H4 (cell line): ENCODE results near the gene RIC1. TPM values are rescaled to one million over a fixed set of nuclear protein-coding genes. Genes with fewer than 3 reads are reported as not detected.
"Not testable (repeated sequence)": the region's sequence is repeated elsewhere in the genome, so short reads cannot be mapped to it uniquely, and the experiment has no call there.

ENCODE experiments used
- DNase-seq: peaks from one replicate; pipeline ENCODE4 v3.0.0-alpha.2; 2015; ENCODE audit warnings: low spot score
- total RNA-seq: library from RNA; depleted of rRNA; stranded (reverse); fragments of >200 nt; shearing (Covaris generic); gene quantifications from 2 replicates; pipeline ENCODE4 v1.2.3, GENCODE V29; 2014

Gene RIC1
- total RNA-seq, 1 experiment from 2014 or later: 10.1 TPM

- DNase-seq: no peak
These were observed 91.2 kb downstream of the RIC1 start for GRCh38 chr9:5720151-5720550.

- DNase-seq: no peak
These were observed 92.6 kb downstream of the RIC1 start for GRCh38 chr9:5721279-5722087.

DNA sequence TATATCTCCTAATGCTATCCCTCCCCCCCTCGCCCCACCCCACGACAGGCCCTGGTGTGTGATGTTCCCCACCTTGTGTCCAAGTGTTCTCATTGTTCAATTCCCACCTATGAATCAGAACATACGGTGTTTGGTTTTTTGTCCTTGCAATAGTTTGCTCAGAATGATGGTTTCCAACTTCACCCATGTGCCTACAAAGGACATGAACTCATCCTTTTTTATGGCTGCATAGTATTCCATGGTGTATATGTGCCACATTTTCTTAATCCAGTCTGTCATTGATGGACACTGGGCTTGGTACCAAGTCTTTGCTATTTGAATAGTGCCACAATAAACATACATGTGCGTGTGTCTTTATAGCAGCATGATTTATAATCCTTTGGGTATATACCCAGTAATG lies 93.8 kb downstream of the RIC1 start:
- DNase-seq: not testable (repeated sequence)

GRCh38 chr9:5735072-5735471 lies 106.2 kb downstream of the RIC1 start:
- DNase-seq: no peak

DNA sequence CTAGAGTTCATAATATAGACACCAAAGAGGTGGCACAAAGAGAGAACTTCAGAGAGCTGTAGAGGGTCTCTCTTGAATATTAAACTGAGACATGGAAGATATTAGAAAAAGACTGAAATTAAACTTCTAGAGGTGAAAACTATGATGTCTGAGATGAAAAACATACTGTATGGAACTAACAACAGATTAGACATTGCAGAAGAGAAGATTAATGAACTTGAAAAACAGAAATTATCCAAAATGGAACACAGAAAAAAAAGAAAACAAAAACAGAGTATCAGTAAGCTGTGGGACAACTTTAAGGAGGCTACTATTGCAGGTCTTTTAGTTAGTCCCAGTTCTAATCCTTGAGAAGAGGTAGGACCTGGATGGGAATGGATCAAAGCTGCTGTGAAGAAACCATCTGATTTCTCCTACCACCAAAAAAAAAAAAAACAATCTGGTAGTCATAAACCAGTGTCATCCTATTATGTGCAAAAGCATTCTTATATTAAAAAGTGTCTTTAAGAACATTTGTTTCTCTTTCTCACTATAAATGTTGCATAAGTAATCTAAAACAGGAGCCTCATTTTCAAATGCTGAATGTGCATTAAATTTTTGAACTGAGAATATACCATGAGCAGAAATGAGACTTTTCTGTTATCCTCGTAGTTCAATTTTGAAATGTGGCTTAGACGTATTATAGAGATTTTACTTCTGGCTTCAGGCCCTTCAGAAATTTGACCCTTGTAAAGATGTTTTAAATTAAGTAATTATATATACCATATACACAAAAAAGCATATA lies 107.8 kb downstream of the RIC1 start:
- no peak for DNase-seq

GRCh38 chr9:5743109-5743508 lies 114.2 kb downstream of the RIC1 start:
- DNase-seq: no peak

GRCh38 chr9:5748438-5748837 lies 119.5 kb downstream of the RIC1 start:
- no peak for DNase-seq

DNA sequence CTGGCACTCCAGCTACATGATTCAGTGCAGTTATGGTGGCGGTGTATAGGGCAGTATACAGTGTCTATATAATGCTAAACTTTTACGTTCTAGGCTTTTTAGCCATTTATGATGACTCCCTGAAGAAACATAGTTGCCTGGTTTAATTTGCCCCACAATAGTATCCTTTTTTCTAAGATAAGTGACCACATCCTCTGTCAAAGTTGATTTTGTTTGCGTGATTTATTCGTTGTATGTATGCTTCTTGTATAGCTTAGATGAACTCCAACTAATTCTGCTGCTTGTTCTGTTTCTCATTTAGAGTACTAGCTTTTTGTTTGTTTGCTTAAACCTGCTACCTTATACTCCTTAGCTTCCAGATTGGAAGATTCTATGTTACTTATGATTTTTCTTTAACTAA lies 120.4 kb downstream of the RIC1 start:
- DNase-seq: no peak

- no peak for DNase-seq
These were observed 121.7 kb downstream of the RIC1 start for GRCh38 chr9:5750569-5750968.

- DNase-seq: no peak
These were observed 127.7 kb downstream of the RIC1 start for GRCh38 chr9:5756633-5757032.

DNA sequence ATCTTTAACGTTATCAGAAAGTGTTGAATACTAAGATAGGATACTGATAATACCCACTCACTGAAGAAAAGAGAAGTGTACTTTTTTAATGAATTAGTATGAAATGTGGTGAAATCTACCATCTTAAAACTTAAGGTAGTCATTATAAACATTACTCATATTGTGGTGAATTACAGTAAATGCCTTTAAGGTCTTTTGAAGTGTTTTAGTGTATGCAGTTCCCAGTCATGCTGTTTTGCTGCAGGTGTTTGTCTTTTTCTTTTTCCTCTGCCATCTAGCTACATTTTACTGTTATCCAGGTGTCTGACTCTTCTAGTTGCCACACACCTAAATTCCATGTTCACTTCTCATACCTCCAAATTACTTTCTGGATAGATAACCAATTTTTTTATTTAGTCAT lies 131.4 kb downstream of the RIC1 start:
- no peak for DNase-seq

DNA sequence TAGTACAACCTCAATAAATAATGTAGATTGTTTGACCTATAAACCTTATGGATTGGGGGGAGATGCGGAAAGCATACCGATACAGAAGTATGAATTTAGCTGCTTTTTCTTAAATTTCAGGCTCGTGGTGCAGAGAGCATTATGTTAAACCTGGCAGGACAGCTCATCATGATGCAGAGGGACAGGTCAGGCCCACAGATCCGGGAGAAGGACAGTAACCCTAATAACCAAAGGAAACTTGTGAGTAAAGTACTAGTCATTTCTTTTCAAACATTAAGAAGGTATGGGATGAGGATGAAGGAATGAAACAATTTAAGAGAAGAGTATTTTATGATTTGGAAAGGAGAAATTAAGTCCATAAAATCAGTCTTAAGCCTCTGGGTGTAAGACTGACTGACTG lies 133.5 kb downstream of the RIC1 start:
- no peak for DNase-seq

DNA sequence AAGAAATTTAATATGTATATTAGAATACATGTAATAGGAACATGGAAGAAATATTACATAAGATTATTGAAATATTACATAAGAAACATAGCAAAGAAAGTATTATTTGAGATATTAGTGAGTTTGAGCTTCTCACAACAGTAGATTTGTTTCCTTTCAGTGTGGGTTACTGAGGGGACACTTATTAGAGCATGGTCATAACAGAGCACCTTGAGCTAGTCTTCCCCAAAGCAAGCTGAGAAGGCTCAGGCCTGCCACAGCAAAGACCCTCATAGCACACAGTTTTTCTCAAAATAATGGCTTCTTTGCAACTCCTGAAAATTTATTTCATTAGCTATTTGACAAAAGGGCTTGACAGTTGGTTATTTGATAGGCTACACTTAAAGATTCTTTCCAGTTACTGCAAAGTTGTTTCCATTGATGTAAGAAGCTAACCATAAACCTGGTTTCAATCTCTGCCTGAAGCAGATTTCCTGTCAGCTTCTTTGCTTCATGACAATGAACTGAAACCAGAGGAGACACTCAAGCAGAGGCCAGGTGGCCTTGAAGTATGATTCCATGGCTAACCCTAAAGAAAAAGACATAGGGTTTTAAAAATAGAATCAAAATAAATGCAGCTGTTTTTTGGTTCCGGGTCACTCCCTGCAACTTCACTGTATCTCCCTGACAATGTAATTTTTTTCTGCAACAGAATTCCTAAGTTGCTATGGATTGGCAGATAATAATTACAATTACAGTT lies 135.4 kb downstream of the RIC1 start:
- DNase-seq: no peak

- DNase-seq: no peak
These were observed 139.3 kb downstream of the RIC1 start for GRCh38 chr9:5767968-5768932.

DNA sequence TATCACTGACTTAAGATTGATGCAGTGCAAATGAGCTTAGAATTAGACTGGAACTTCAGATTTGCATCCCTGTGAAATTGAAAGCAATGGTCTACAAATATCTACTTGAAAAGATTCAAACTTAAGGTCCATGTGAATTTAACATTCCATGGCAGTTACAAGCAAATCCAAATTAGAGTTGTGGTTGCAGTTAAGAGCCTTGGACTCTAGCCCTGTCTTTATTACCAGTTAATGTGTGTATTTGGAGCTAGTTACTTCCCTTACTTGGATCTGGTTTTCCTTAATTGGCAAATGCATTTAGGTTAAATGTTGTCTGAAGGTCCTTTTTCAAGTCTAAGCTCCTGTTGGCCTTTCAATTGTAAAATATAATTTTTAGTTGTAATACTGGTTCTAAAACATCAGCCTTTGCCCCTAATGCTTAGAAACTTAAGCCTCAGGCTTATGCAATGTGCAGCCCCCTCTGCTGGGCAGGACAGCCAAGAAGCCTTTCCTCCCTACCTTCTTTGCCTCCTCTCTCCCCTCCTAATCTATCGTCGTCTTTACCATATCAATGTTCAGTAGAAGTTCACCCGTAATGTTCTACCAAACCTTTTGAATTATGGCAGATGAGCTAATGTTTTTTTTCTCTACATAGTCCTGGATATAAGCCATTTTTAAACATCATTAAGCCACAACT lies 144.6 kb downstream of the RIC1 start:
- no peak for DNase-seq

DNA sequence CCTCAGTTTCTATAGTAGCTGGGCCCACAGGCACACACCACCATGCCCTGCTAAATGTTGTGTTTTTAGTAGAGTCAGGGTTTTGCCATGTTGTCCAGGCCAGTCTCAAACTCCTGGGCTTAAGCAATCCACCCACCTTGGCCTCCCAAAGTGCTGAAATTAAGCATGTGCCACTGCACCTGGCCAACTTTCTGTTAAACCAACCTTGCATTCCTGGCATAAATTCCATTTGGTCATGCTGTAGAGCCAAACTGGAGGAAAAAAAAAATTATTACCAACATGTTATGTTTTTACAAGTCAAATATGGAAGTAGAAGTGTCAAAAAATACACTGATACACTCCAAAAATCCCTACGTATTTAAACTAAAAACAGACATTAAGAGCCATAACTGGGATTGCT lies 149.9 kb downstream of the RIC1 start:
- no peak for DNase-seq

- not testable (repeated sequence) for DNase-seq
These were observed 150.9 kb downstream of the RIC1 start for GRCh38 chr9:5779705-5780218.

DNA sequence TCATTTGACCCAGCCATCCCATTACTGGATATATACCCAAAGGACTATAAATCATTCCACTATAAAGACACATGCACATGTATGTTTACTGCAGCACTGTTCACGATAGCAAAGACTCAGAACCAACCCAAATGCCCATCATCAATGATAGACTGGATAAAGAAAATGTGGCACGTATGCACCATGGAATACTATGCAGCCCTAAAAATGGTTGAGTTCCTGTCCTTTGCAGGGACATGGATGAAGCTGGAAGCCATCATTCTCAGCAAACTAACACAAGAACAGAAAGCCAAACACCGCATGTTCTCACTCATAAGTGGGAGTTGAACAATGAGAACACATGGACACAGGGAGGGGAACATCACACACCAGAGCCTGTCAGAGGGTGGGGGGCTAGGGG lies 154.5 kb downstream of the RIC1 start:
- not testable (repeated sequence) for DNase-seq

DNA sequence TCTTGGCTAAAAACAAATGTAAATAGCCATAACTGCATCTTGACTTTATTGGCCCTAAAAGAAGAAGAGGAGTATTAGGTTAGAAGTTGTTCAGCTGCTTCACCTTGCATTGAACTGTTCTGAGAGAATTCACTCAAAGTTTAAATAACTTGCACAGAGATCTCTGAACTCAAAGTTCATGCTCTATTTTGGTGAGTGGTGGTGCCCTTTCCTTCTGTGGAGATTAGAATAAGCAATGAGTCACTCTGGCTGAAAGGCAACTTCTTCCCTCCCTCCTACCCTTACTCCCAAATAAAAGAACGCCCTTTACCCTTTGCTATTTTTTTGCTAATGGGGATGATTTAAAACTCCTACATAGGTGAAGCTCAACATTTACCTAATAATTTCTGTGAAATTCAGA lies 155.1 kb downstream of the RIC1 start:
- DNase-seq: no peak

DNA sequence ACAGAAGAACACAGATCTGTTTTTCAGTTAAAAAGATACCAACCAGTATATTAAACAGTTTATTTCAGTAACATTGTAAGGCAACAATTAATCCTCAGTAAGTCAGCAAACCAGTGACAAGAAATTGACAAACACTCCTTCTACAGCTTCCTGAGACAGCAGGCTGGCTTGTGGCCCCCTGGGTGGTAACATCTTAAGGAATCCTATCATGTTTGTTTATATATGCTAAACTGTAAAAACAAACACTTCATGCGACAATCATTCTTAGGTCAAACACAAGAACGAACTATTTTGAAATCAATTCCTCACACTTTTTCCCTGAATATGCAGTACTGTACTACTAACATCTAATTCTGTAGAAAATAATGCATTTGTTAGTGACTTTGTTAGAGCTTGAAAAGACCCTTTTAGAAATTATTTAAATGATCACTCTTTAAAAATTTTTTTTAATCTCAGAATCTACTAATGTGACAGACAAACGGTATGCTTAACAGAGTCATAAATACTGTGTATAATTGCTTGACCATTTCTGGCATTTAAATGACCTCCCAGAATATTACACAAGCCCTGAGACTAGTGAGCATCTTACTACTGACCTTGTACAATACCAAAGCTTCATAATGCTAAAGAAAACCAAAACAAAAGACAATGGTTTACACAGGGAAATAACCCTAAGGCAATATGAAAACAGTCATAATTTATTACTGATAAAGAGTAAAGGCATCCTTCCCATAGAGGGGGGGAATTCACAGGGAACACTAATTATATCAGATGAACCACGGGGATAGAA lies 155.8 kb downstream of the RIC1 start:
- no peak for DNase-seq
